GM21381 (cell line): Measurements from ENCODE around the gene PLA2G4D.
"Not testable (repeated sequence)": the region's sequence is repeated elsewhere in the genome, so short reads cannot be mapped to it uniquely, and the experiment has no call there.

Experiments used
- ATAC-seq: cut with Tn5 transposase; IDR thresholded peaks from one replicate; pipeline ENCODE4 v1.9.1; 2021; ENCODE audit warnings: mild to moderate bottlenecking, moderate library complexity; ENCODE audit not compliant: unreplicated experiment

The PLA2G4D gene

GRCh38 chr15:42091753-42092397, 2.5 kb downstream of the PLA2G4D start:
- not testable (repeated sequence) for ATAC-seq

- ATAC-seq, result no peak
These were observed 3.6 kb downstream of the PLA2G4D start for GRCh38 chr15:42090781-42091180.

DNA sequence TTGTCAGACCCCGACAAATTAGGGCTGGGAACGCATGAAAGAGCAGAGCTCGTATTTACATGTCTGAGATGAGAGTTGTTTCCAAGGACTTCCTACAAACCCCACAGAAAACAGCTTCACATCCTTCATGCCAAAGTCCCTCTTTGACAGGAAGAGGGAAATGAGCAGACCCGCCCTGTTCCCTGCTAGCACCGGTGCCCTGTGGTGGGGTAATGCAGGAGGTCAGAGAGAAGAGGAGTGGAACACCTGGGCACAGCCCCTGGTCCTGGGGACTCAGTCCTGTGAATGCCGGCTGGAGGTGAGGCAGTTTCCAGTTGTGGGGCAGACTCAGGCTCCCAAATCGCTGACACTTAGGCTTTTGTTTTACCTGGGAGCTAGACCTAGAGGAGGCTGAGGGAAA, 4.0 kb downstream of the PLA2G4D start:
- no peak for ATAC-seq

- ATAC-seq, result no peak
These were observed 4.4 kb downstream of the PLA2G4D start for GRCh38 chr15:42089942-42090341.

DNA sequence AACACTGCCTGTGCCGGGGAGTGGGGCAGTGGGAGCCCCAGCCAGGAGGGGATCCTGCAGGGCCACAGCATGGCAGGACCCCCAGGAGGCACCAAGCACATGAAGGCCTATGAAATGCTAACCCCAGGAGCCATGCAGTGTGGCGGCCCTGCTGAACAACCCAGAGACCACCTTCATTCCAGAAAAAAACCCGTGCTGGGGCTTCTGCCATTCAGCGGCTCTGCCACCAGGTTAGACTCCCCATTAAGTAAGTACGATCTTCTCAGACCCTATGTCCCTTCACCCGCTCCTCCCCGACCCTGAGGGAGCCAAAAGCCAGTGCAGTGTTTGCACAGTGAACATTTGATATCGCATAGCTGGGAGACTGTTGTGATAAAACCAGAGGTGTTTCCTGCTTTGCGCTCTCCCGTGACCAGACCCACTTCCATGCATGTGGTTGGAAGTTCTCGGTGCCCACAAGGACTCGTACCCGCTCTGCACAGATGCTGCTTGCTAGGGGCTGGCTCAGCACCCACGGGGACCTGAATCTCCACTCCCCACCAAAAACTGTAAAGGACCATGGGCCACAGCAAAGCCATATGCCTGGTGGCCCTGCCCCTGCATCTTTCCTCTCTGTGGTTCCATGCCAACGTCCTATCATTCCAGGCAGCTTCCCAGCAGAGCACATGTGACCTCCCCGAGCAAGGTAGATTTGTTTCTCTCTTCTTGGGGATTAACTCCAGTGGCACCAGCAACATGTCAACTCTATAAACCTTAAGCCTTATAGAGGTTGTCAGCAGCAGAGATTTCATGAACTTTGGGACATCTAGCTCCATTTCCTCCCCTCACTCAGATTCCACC, 5.3 kb downstream of the PLA2G4D start:
- ATAC-seq, result no peak

GRCh38 chr15:42087926-42088800, 6.2 kb downstream of the PLA2G4D start:
- no peak for ATAC-seq

GRCh38 chr15:42087460-42087859, 6.9 kb downstream of the PLA2G4D start:
- no peak for ATAC-seq

- no peak for ATAC-seq
These were observed 8.6 kb downstream of the PLA2G4D start for GRCh38 chr15:42085721-42086120.

- ATAC-seq, result no peak
These were observed 9.1 kb downstream of the PLA2G4D start for GRCh38 chr15:42085236-42085605.

DNA sequence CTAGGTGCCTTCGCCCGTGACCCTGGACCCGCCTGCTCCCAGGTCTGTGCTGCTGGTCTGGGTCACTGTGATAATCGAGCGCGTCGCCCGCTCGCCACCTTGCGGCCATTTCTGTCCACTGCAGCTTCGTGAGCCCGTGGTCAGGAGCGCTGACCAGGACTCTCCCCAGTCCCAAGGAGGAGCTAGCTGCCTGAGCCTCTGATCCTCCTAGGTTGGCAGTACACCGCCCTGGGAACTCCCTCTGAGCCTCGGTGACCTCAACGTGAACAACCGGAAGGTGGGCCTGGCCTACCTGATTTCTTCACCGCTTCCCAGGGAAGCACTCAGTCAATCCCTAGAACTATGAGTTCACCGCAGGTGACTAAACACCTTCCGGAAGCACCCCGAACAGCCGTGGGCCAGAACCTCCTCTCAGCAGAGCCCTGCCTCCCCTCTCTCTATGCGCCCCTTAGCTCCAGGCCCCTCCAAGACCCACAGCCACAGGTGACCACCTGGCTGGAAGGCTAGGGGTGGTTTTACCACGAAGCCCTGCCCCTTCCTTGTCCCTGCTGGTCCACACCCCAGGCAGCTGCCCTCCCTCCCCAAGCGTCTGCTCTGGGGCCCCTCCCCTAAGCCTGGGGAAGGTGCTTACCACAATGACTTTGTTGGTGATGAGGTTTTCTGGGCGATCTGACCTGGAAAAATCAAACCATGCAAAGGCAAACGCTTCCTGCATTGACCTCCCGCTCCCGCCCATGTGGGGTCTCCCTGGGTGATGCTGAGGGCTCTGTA, 9.7 kb downstream of the PLA2G4D start:
- ATAC-seq, result no peak

DNA sequence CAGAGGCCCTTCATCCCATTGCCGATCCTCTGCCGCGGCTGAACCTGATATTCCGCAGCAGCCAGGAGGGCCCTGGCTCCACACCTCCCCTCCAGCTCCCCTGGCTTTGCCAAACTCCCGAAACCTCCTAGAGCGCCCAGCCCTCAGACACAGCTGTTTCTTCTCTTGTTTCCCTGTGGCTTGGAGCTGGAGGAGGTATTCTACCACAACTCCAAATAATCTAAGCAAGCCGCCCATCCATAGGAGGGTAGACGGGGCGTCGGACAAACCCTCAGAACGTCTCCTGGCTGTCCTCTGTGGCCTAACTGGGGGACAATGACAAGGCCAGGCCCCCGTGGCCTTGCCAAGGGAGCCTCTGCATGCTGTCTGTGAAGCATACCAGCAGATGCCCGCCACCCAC, 10.4 kb downstream of the PLA2G4D start:
- no peak for ATAC-seq

DNA sequence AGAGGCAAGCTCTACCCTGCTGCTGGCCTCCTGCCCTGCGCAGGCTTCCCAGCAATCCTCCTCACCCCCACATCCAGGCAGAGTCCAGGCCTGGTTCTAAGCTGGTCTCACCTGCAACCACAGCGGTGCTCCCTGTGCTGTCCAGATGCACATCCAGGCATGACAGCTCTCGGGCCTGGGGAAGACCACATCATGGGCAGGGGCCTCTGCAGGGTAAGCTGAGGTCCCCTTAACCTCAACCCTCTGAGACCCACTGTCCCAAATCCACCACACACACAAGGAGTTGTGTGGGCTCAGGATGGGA, 10.8 kb downstream of the PLA2G4D start:
- ATAC-seq, result no peak

GRCh38 chr15:42082823-42083604, 11.3 kb downstream of the PLA2G4D start:
- ATAC-seq, result no peak

GRCh38 chr15:42082141-42082540, 12.2 kb downstream of the PLA2G4D start:
- ATAC-seq, result no peak

DNA sequence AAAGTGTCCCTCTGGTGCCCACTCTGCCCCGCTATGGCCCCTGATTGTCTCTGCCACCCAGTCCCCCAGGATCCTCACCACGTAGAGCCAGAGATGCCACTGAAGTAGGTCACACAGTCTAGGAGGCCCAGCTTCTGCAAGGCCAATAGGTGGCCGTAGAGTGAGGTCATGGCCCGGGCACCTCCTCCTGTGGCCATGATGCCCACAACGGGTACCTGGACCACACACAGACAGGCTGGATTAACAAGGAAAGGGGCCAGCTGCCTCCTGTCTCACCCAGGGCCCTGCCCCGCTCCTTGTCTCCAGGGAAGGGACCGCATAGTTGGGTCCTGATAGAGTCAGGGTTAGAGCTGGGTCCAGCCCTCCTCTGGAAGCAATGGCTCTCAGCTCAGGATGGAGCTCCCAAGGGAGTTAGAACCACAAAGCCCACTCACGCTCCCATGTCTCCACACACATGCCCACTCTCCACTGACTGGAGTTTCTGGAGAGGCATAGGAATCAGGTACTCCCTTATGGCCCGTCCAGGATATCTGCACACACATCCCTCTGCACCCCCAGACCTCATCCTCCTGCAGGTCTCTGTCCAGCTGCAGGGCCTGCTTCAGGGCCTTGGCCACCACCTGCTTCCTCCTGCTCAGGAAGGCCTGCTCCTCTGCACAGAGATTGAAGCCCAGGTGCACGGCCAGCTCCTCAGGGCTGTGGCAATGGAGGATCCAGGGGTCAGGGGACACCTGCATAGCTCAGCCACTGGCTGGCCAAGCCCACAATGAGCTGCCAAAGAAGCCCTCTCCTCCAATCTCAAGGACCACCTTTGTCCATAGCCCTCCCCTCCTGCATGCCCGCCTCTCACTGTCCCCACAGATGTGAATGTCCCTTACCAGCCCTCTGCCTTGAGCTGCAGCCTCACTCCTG, 13.2 kb downstream of the PLA2G4D start:
- no peak for ATAC-seq

DNA sequence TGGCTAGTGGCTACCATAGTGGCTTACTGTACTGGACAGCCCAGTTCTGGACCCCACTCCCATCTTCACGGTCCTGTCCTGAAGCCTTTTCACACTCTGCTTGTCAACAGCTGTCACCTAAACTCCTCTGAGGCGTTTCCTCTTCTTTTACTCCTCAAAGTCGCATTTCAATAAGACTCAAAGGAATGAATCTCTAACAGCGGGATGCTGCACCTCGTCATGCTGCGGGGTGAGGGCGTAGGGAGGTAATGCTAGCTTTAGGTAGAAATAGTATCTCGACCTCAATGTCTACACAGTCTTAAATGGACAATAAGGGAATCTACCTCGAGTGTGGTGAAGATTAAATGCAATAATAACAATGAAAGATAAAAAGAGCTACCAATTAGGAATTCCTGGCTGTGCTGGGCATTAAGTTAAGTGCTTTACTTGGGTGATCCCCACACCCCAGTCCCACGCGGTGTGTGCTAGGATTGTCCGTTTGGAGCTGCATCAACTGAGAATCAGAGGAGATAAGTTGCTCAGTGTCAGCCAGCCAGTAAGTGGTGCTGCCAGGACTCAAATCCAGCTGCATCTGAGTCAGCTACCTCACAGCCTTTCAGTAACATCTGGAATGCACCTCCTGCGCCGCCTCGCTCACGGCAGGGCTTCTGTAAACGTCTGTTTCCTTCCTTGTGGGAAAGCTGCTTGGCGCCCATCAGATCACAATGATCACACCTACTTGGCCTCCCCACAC, 14.0 kb downstream of the PLA2G4D start:
- no peak for ATAC-seq

DNA sequence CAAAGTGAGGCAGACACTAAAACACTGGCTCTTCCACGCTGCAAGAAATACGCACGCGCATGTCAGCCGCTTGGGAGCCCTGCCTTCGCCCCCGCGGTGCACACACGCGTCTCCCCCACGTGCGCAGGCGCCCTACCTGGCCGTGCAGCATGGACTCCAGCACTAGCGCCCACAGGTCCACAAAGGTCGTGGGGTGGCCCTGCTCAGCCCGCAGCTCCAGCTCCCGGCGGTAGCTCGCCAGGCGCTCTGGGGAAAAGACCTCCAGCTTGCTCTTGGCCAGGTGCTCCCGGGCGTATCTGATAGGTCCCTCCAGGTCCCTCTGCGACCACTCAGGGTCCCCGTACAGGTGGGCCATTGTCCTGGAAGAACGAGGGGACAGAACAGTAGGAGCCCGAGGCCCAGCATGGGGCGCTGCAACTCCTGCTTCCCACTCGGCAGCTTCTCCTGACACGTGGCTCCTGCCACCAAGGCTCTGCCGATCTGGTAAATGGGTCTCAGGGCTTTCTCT, 14.9 kb downstream of the PLA2G4D start:
- no peak for ATAC-seq

DNA sequence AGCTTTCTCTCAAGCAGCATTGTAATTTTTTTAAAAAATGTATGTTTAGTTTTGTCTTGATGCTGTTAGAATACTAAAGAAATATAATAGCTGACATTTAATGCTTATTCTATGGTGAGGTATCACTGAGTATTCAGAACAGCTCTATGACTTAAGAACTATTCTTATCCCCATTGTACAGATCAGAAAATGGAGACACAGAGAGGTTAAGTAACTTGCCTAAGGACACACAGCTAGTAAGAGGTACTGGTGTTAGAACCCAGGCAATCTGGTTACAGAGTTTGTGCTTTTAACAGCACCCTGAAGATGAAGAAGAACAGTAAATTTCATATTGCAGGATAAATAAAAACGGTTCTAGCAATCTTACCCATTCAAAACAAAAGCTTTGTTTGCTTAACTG, 15.5 kb downstream of the PLA2G4D start:
- ATAC-seq, result no peak
